Activated T-cell treated with anti-CD3 and anti-CD28 coated beads for 24 hours (primary cell): ENCODE measurements around the gene EIF3B.
"Not testable (repeated sequence)": the region's sequence is repeated elsewhere in the genome, so short reads cannot be mapped to it uniquely, and the experiment has no call there.

Experiments
- DNase-seq: peaks from one replicate; pipeline ENCODE4 v3.0.0-alpha.2; 2020; ENCODE audit warnings: low read depth

Gene EIF3B

DNA sequence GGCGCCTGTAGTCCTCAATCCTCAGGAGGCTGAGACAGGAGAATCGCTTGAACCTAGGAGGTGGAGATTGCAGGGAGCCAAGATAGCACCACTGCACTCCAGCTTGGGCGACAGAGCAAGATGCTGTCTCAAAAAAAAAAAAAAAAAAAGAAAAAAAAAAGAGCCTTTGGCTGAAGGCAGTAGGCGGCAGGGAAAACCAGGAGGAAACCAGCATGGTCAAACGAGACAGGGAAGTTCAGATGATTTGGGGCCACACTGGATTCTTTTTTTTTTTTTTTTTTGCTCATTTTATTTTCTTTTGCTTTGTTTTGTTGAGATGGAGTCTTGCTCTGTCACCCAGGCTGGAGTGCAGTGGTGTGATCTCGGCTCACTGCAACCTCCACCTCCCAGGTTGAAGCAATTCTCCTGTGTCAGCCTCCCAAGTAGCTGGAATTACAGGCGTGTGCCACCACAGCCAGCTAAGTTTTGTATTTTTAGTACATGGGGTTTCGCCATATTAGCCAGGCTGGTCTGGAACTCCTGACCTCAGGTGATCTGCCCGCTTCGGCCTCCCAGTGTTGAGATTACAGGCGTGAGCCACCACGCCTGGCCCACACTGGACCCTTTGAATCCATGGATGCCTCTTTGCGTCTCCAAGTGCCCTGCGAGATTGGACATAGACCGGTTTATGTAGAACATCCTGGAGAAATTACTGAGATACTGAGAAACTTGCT, 7.1 kb upstream of the EIF3B start:
- DNase-seq = not testable (repeated sequence)

DNA sequence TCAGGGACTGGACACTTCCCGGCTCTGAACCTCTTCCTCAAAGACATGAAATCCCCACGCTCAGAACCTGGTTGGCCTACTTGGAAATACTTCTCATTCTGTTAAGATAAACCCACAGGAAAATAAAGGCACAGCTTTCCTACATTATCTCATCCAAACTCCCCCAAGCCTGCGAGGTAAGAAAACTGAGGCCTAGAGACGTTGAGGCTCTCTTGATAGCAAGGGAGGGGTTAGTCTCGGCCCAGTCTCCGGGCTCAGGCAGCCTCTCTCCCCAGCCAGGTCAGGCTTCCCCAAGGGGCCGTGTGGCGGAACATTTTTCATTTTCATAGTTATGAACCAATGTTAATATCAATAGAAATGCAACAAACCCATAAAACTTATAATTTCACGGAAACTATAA, 4.6 kb upstream of the EIF3B start:
- DNase-seq = no peak

DNA sequence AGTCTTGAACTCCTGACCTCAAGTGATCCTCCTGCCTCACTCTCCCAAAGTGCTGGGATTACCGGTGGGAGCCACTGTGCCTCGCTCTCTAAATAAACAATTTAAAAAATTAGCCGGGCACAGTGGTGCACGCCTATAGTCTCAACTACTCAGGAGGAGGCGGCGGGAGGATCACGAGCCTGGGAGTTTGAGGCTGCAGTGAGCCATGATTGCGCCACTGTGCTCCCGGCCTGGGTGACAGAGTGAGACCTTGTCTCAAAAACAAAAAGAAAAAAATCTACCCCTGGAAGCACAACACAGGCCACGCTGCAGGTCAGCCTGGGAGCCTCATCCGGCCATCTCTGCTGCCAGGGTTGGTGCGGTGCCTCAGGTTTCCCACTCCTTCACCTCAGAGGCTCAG, 3.8 kb upstream of the EIF3B start:
- DNase-seq = no peak

DNA sequence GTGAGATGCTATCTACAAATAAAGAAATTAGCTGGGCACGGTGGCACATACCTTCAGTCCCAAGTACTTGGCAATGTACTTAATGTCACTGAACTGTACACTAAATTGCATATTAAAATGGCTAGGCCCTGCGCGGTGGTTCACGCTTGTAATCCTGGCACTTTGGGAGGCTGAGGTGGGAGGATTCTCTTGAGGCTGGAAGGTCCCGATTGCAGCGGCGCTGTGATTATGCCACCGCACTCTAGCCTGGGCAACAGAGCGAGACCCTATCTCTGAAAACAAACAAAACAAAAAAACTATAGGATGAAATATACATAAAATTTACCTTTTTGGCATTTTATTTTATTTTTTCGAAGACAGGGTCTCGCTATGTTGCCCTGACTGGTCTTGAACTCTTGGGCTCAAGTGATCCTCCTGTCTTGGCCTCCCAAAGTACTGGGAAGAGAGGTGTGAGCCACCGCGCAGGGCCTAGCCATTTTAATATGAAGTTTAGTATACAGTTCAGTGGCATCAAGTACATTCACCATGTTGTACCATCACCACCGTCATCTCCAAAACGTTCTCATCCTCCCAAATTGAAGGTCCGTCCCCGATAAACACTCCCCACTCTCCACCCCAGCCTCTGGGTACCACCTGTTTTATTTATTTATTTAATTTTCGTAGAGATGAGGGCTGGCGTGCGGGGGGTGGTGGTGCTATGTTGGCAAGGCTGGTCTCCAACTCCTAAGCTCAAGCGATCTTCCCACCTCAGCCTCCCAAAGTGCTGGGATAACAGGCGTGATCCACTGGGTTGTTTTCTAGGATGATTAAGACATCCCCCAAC, 1.3 kb upstream of the EIF3B start:
- DNase-seq = no peak

DNA sequence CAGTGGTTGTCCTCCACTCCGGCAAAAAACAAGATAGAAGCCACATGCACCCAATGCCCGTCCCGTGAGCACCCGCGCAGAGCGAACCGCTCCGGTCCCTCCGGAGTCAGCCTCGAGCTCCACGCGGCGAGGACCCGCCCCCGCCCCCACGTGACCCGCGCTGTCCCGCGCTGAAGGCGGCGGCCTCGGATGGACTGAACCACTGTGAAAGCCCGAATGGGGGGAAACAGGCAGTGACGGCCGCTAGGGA, 766 bp upstream of the EIF3B start:
- peak; percentile 86 for DNase-seq

DNA sequence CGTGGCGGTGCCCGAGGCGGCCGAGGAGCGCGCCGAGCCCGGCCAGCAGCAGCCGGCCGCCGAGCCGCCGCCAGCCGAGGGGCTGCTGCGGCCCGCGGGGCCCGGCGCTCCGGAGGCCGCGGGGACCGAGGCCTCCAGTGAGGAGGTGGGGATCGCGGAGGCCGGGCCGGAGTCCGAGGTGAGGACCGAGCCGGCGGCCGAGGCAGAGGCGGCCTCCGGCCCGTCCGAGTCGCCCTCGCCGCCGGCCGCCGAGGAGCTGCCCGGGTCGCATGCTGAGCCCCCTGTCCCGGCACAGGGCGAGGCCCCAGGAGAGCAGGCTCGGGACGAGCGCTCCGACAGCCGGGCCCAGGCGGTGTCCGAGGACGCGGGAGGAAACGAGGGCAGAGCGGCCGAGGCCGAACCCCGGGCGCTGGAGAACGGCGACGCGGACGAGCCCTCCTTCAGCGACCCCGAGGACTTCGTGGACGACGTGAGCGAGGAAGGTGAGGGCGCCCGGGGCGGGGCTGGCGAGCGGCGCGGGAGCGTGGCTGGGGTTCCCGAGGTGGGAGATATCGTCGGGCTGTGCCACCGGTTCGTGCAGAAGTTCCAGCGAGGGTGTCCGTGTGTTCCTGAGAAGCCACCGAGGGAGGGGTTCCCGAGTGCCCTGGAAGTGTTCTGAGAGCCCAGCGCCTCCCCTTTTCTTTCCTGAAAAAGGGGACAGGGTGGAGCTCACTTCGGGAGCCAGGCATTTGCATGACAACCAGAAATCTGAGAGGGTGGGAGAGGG, 495 bp downstream of the EIF3B start:
- no peak for DNase-seq

DNA sequence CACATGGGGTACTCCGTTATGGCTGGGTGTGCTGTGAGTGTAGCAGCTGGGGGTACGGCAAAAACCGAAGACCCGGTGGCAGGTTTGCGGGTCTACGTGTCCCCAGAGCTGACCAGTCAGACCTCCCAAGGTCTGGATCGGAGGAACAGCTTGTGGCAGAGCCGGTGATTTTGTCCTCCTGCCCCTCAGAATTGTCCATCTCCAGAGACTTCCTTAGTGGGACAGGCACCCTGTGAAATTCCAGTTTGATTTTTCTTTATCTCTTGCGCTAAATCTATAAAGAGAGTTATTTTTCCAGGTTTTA, 1.0 kb downstream of the EIF3B start:
- no peak for DNase-seq

DNA sequence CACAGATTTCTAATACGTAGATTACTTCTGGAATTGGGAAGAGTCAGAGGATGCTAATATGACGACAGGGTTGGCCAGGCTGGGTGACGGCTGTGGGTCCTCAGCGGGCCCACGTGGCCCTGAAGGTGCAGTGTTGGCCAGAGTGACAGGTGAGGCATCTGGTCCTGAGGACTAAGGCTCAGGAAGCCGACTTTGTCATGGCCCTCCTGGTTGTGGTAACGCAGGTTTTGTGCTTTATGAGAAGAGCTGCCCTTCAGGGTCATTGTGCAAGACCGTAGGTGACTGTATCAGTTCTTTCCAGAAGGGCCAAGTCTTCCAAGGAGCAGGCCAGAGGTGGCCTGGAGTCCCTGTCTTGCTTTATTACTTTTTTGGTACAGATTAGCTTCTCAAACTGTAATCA, 2.5 kb downstream of the EIF3B start:
- no peak for DNase-seq

DNA sequence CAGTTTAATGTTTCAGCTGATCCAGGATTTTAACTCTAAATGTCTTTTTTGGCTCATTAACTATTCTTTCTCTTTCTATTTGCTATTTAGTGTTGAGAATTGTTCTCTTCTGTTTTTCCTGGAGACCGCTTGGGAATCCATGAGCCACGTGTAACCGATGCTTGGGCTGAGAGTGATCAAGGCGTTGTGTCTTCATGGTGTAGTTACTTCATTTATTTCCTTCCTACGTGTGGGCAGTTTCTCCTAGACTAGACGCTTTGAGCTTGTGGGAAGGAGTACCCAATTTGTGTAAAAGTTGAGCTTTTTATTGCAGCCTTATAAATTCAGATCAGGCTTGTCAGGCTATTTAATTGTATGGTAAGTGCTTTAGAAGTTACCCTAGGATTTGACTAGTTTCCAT, 2.9 kb downstream of the EIF3B start:
- no peak for DNase-seq

DNA sequence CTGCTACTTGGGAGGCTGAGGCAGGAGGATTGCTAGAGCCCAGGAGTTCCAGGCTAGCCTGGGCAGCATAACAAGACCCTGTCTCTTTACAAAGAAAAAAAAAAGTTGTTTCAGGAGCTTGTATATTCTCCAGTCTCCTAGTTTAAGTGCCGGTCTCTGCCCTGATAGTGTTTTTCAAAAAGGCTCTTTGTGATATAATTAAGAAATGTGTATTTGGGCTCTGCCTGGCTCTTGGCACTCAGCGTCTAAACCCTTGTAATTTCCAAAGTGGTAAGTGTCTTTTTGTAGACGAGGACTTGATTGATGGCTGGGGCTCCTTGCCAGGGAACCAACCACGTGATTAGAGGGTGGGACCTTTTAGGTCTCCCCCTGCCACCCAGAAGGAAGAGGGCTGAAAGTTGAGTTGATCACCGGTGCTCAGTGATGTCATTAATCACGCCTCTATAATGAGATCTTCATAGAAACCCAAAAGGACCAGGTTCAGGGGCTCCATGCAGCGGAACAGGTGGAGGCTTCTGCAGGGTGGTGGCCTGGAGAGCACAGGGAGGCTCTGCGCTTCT, 4.4 kb downstream of the EIF3B start:
- DNase-seq = no peak

DNA sequence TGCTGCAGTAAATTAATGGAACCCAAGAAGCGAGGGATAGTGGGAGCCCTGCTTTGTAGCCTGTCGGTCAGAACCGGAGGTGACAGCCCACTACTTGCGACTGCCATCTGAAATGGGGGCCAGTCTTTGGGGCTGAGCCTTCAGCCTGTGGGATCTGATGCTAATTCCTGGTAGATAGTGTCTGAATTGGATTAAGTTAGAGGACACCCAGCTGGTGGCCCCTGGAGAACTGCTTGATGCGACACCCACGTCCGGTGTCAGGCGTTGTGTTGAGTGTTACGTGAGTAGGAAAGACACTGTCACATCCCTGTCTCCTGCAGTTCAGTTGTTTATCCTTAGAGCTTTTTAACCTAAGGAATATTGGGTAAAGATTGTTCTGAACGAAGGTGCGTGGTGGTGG, 5.0 kb downstream of the EIF3B start:
- no peak for DNase-seq

DNA sequence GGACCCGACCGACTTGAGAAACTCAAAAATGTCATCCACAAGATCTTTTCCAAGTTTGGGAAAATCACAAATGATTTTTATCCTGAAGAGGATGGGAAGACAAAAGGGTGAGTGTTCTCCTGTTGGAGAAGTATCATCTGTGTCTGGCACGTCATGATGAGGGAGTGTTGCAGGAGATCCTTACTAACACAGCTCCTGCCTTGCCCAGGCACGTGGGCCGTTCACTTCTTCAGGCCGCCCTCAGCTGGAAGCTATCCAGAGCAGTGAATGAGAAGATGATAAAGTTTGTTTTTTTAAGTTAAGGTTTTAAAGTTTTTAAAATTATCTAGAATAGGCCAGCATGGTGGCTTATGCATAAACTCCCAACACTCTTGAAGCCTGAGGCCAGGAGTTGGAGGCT, 6.2 kb downstream of the EIF3B start:
- no peak for DNase-seq

DNA sequence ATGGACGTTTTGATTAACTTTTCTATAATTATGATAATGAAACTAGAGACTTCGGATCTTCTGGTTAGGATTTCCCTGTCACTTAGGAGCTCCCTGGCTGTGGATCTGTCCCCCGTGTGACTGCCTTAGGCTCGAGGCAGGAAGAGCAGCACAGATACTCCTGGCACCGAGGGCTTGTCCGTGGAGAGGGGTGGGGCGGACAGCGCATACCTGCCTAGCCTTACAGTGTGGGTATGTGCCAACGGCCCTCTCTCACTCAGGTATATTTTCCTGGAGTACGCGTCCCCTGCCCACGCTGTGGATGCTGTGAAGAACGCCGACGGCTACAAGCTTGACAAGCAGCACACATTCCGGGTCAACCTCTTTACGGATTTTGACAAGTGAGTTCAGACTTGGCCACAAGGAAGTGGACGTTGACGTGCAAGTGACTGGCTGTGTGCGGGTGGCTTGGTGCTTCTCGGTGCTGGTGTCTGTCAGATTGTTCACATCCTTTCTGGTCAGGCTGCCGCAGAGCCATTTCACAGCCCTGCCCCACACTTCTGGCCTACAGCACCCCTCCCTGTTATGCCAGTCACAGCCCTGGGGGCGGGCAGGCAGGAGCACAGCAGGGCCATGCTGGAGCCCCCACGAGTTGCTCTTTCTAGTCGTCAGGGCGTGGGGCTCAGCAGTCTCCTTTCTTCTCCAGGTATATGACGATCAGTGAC, 7.9 kb downstream of the EIF3B start:
- DNase-seq = no peak

DNA sequence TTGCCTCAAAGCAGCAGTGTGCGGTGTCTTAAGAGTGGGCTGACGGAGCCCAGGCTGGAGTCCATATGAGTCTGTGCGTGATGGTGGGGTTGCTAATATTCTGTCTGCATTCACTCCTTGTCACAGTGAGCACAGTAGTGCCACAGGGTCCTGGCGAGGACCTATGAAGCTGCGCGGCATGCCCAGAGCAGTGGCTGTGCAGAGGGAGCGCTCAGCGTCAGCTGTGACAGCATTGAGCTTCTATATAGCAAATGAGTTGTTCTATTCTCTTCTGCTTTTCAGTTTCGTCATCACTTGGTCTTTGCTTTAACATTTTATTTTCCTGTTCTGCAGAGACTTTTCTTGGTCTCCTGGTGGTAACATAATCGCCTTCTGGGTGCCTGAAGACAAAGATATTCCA, 14.5 kb downstream of the EIF3B start:
- DNase-seq = no peak

DNA sequence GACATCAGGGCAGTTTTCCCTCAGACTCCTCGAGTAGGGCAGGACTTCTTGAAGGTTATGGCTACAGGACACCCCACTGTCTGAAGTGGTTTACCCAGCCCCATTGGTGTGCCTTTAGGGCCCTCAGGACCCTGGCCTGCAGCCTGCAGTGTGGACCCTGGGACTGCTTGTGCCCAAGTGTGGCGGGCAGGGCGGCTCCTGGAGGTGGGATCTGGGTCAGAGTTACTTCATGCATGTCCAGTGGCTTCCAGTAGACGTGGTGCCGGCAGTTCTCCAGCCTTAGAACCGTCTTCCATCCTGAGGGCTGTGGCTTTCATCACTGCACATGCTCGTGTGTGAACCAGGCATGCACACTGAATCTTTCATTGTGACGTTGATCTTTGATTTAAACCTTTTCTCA, 16.7 kb downstream of the EIF3B start:
- no peak for DNase-seq

DNA sequence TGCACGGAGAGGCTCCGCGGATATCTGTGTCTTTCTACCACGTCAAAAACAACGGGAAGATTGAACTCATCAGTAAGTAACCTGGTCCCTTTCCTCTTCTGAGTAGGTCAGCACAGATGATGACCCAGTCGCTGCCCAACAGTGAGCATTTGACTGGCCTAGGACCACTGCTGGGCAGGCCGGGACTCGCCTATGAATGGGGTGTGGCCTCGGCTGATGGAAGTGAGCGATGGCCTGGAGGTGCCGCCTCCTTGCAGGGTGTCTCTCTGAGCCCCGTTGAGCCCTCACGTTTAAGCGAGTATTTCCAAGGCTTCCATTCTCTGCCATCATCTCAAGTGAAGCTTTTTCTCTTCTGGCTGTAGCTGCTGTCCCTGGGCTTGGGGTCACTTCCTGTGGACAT, 18.1 kb downstream of the EIF3B start:
- no peak for DNase-seq

DNA sequence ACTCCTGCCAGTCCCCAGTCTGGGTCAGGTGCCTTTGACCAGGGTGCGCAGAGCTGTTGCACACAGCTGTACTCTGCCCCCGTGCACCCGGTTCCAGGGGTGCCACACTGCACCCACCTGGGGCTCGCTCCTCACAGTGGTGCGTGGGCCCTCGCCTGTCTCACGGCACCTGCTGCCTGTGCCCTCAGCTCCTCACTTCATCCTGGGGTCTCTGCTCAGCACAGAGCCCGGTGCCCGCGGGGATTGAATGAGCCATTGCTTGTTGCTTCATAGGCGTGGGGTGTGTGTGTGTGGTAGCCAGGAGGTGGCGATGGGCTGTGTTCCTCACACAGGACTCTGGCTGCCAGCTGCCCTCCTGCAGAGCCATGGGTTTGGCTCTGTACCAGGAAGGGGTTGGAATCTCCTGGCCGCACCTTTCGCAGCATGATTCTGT, 18.5 kb downstream of the EIF3B start:
- DNase-seq = no peak

DNA sequence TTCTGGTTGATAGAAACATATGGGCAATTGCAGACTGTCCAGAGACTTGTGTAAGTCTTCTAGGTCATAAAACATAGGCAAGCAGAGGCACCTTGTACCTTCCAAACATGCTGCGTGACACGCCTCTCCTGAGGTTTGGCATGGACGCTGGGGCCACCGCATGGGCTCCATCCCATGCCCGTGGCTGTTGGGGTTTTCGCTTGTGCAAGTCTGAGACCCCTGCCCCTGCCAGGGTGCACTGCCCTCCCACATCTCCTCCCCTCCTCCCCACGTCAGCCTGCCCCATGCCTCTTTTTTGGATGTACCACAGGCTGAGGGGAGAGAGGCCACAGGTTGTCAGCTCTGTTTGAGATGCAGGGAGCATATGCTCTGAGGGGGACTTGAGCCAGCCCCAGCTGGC, 19.0 kb downstream of the EIF3B start:
- DNase-seq = no peak

DNA sequence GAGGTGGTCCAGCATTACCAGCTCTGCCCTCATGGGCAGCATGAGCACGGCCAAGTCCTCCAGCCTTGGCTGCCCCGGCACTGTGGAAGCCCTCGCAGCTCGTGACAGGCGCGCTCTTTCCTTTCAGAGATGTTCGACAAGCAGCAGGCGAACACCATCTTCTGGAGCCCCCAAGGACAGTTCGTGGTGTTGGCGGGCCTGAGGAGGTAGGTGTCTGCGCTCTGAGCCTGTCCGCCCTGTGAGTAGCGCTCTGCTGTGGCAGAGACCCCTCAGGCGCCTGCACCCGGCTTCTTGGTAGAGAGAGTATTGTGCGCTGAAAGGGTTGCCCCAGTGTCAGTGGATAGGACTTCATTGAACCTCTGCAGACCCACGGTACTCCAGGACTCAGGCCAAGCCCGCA, 19.8 kb downstream of the EIF3B start:
- no peak for DNase-seq

DNA sequence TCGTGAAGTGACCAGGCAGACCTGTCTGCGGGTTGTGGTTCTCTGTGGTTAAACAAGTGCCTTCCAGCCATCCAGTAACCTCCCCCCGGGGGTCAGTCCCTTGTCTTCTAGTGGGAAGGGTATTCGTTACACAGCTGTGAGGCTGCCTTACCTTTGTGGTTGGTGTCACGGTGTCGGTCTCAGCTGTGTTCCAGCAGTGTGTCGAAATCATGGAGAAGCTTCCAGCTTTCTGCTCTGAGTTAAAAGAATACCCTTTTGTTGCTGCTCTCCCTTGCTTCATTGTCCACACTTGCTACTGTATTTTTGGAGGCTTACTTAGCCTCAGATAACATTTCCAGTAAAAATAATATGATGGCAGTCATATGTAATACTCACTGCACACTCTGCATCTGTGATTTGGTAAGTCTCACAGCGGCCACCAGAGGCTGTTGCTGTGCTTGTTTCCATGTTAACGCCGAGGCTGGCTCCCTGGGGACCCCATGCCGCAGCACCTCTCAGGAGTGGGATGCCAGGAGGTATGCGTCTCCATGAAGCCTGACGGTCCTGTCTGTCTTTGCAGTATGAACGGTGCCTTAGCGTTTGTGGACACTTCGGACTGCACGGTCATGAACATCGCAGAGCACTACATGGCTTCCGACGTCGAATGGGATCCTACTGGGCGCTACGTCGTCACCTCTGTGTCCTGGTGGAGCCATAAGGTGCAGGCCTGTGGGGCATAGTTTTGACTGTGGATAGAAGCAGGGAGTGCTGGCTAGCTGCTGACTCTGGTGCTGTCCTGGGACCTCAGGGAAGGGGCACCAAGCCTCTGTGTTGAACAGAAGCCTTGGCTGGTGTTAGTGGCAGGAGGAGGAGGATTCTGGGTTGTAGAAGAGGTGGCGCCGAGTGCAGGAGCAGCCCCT, 20.5 kb downstream of the EIF3B start:
- no peak for DNase-seq

DNA sequence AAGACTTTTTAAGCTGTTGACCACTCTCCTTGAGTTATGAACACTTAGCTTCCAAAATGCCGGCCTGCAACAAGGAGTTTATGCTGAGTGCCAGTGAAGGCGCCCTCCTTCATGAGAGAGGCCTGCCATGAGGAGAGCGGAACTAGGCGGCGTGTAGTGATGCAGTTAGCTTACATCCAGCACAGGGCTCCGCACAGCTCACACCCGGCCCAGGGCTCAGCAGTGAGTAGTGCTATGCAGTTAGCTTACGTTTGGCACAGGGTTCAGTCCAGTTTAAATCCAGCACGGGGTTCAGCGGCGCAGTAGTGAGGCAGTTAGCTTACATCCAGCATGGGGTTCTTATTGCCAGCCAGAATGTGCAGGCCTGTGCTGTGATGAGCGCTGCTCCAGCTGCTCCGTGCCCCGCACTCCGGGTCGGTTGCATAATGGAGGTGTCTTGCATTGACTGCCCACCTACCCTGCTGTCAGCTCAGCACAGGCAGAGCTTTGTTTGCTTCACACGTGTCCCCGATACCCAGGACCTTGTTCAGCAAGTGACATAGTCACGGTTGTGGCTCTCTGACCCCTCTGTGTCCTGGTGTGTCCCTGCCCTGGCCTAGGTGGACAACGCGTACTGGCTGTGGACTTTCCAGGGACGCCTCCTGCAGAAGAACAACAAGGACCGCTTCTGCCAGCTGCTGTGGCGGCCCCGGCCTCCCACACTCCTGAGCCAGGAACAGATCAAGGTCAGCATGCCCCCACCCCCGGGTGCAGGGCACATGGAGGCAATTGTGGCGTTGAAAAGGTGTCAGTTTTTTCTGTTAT, 21.9 kb downstream of the EIF3B start:
- no peak for DNase-seq
